ENCODE measurements around the gene MCM10. TPM values are rescaled to one million over a fixed set of nuclear protein-coding genes. Genes with fewer than 3 reads are reported as not detected.

Gene MCM10
- polyA plus RNA-seq, 1 donor from 2014 or later = 0.63 TPM

DNA sequence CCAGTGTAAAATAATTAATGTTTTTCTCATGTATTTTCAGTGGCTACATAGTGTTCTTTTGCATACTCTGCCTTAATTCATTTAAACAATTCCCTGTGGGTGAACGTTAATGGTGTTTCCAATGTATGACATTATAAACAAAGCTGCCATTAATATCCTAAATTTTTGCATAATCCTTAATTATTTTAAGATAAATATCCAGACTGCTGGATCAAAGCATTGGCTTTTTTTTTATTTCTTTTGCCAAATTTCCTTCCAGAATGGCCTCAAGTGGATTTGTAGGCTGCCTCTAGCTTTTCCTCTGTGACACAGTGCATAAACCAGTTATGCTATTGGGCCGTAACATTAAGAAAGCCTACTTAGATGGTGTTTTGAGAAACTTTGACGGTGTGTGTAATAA, 29.5 kb downstream of the MCM10 start (continued):
- TF ChIP-seq, protein P1, sequence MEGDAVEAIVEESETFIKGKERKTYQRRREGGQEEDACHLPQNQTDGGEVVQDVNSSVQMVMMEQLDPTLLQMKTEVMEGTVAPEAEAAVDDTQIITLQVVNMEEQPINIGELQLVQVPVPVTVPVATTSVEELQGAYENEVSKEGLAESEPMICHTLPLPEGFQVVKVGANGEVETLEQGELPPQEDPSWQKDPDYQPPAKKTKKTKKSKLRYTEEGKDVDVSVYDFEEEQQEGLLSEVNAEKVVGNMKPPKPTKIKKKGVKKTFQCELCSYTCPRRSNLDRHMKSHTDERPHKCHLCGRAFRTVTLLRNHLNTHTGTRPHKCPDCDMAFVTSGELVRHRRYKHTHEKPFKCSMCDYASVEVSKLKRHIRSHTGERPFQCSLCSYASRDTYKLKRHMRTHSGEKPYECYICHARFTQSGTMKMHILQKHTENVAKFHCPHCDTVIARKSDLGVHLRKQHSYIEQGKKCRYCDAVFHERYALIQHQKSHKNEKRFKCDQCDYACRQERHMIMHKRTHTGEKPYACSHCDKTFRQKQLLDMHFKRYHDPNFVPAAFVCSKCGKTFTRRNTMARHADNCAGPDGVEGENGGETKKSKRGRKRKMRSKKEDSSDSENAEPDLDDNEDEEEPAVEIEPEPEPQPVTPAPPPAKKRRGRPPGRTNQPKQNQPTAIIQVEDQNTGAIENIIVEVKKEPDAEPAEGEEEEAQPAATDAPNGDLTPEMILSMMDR (IDR thresholded peaks at IDR 0.05; ENCODE audit: poor library complexity, severe bottlenecking) = no peak
- TF ChIP-seq POLR2AphosphoS5 (IDR thresholded peaks at IDR 0.05) (no peak), TAF1 (IDR thresholded peaks at IDR 0.05; ENCODE audit: low read depth) (no peak)

DNA sequence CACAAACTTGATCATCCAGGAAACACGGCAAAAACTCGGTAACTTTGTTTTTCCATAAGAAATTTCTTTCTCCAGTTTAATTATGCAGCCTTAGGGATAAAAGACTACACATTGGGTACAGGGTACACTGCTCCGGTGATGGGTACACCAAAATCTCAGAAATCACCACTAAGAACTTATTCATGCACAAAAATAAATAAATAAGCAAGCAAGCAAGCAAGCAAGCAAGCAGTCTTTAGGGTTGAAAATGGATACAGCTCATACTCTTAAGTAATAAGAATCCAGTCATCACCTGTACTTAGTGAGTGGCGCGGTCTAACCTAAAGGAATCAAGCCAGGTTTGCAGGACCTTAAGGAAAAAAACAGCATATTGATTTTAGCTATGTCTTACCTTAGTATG, 30.0 kb downstream of the MCM10 start:
- no peaks in the 10 kb centered on the region for H3K79me2 ChIP-seq (replicated peaks; ENCODE audit: insufficient read depth, low read length)
- H3K9me2 ChIP-seq (ENCODE audit: insufficient read depth, low read length) = no peaks in the 10 kb centered on the region
- H4K20me1 ChIP-seq (ENCODE audit: insufficient read depth) = no peaks in the 10 kb centered on the region
- no peak overlapping the region for H2AFZ ChIP-seq (ENCODE audit: low read depth, low read length)
- no peaks in the 10 kb centered on the region for H3K36me3 ChIP-seq (ENCODE audit: insufficient read depth, low read length)
- no peak overlapping the region for H3K4me2 ChIP-seq (ENCODE audit: low read length)
- no peaks in the 10 kb centered on the region for H3K27me3 ChIP-seq (ENCODE audit: insufficient read depth, low read depth, low read length)
- no peak overlapping the region for H3K4me3 ChIP-seq (ENCODE audit: low read length)
- no peak for TF ChIP-seq SMC3 (conservative IDR thresholded peaks at IDR 0.05; ENCODE audit: poor library complexity)
- no peak overlapping the region for H3K9ac ChIP-seq (ENCODE audit: low read length)
- no peaks in the 10 kb centered on the region for H3K9me3 ChIP-seq (ENCODE audit: low read length)
- H3K27ac ChIP-seq (ENCODE audit: low read length) = no peak overlapping the region
- H3F3A ChIP-seq (ENCODE audit: insufficient read depth, low read length, poor library complexity, severe bottlenecking) = no peaks in the 10 kb centered on the region

DNA sequence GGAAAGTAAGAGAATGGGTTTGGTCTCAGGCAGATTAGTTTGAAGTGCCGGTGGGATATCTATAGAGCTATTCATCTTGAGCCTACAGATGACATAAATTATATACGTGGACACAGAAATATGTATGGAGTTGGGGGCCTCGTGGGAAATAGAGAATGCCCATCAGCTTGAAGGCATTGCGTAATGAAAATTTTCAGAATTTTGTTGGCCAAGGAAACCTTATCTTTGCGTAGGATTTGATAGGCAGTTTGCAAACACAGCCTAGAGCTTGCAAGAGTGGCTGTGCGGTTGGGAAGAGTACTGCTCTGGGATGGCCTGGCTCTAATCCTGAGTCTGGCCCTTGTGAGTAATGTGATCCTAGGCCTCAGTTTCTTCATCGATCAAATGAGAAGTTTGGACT, 32.3 kb downstream of the MCM10 start:
- Histone ChIP-seq H2AFZ (ENCODE audit: low read depth, low read length) (no peak overlapping the region), H3K36me3 (ENCODE audit: insufficient read depth, low read length) (no peaks in the 10 kb centered on the region)
- TF ChIP-seq SMC3 (conservative IDR thresholded peaks at IDR 0.05; ENCODE audit: poor library complexity) = no peak
- no peak for TF ChIP-seq EP300 (conservative IDR thresholded peaks at IDR 0.05; ENCODE audit: poor library complexity, severe bottlenecking)
- no peak for TF ChIP-seq TAF1 (IDR thresholded peaks at IDR 0.05; ENCODE audit: low read depth)
- no peak for TF ChIP-seq REST (IDR thresholded peaks at IDR 0.05; ENCODE audit: borderline replicate concordance)
- no peak for TF ChIP-seq POLR2AphosphoS5 (IDR thresholded peaks at IDR 0.05)
- TF ChIP-seq RAD21 (conservative IDR thresholded peaks at IDR 0.05) = no peak
- no peak for TF ChIP-seq EZH2 (IDR thresholded peaks at IDR 0.05; ENCODE audit: borderline replicate concordance, insufficient read depth, low read length, poor library complexity, severe bottlenecking)
- TF ChIP-seq, protein P1 (IDR thresholded peaks at IDR 0.05; ENCODE audit: poor library complexity, severe bottlenecking) = no peak
- TF ChIP-seq MXI1 (conservative IDR thresholded peaks at IDR 0.05; ENCODE audit: poor library complexity, severe bottlenecking) = no peak

More for the DNA sequence above, 32.3 kb downstream of the MCM10 start:
- Histone ChIP-seq H3K4me2 (ENCODE audit: low read length) (no peak overlapping the region), H3K79me2 (replicated peaks; ENCODE audit: insufficient read depth, low read length) (no peaks in the 10 kb centered on the region), H3K4me3 (ENCODE audit: low read length) (no peak overlapping the region), H3K27ac (ENCODE audit: low read length) (no peak overlapping the region), H3K27me3 (ENCODE audit: insufficient read depth, low read depth, low read length) (no peaks in the 10 kb centered on the region), H3K9me2 (ENCODE audit: insufficient read depth, low read length) (no peaks in the 10 kb centered on the region), H4K20me1 (ENCODE audit: insufficient read depth) (no peaks in the 10 kb centered on the region), H3K9ac (ENCODE audit: low read length) (no peak overlapping the region), H3K9me3 (ENCODE audit: low read length) (no peaks in the 10 kb centered on the region), H3F3A (ENCODE audit: insufficient read depth, low read length, poor library complexity, severe bottlenecking) (no peaks in the 10 kb centered on the region)

Data from neural cell (in vitro differentiated cells).